Ishikawa (cell line): ENCODE results near the gene SMARCB1.

ENCODE experiments used
- CEBPB ChIP-seq: IDR thresholded peaks from 2 replicates; pipeline ENCODE4 v1.6.1; 2012
- CREB1 ChIP-seq: IDR thresholded peaks from 2 replicates; pipeline ENCODE4 v1.6.1; 2012; ENCODE audit warnings: low read depth
- EGR1 ChIP-seq: IDR thresholded peaks from 2 replicates; pipeline ENCODE4 v1.6.1; 2012
- EP300 ChIP-seq: IDR thresholded peaks from 2 replicates; pipeline ENCODE4 v1.6.1; 2012; ENCODE audit warnings: borderline replicate concordance
- FOXM1 ChIP-seq: IDR thresholded peaks from 2 replicates; pipeline ENCODE4 v1.6.1; 2012; ENCODE audit warnings: low read depth, borderline replicate concordance
- MAX ChIP-seq: IDR thresholded peaks from 2 replicates; pipeline ENCODE4 v1.6.1; 2012
- NFIC ChIP-seq: IDR thresholded peaks from 2 replicates; pipeline ENCODE4 v1.6.1; 2012
- RAD21 ChIP-seq: IDR thresholded peaks from 2 replicates; pipeline ENCODE4 v1.6.1; 2012; ENCODE audit warnings: low read depth
- REST ChIP-seq: IDR thresholded peaks from 2 replicates; pipeline ENCODE4 v1.6.1; 2012; ENCODE audit warnings: low read depth, mild to moderate bottlenecking
- TAF1 ChIP-seq: IDR thresholded peaks from 2 replicates; pipeline ENCODE4 v1.6.1; 2012; ENCODE audit warnings: low read depth, mild to moderate bottlenecking
- TCF12 ChIP-seq: IDR thresholded peaks from 2 replicates; pipeline ENCODE4 v1.6.1; 2012; ENCODE audit warnings: low read depth
- TEAD4 ChIP-seq: IDR thresholded peaks from 2 replicates; pipeline ENCODE4 v1.6.1; 2012
- USF1 ChIP-seq: IDR thresholded peaks from 2 replicates; pipeline ENCODE4 v1.6.1; 2012
- YY1 ChIP-seq: IDR thresholded peaks from 2 replicates; pipeline ENCODE4 v1.6.1; 2012; ENCODE audit warnings: low read depth
- ZBTB7A ChIP-seq: IDR thresholded peaks from 2 replicates; pipeline ENCODE4 v1.6.1; 2012; ENCODE audit warnings: low read depth

Gene SMARCB1

GRCh38 chr22:23781511-23782183 is 5.1 kb upstream of the SMARCB1 start:
- no peak for TF ChIP-seq TEAD4
- no peak for TF ChIP-seq CREB1
- TF ChIP-seq TAF1 = no peak
- TF ChIP-seq MAX = no peak
- no peak for TF ChIP-seq EGR1
- TF ChIP-seq ZBTB7A = no peak
- no peak for TF ChIP-seq CEBPB
- no peak for TF ChIP-seq RAD21

- no peak for TF ChIP-seq ZBTB7A
- TF ChIP-seq RAD21 = no peak
- no peak for TF ChIP-seq MAX
- no peak for TF ChIP-seq REST
- TF ChIP-seq TAF1 = no peak
- TF ChIP-seq FOXM1 = no peak
- TF ChIP-seq EP300 = no peak
- TF ChIP-seq NFIC = no peak
These were observed 4.5 kb upstream of the SMARCB1 start for GRCh38 chr22:23782252-23782651.

GRCh38 chr22:23782703-23783102 is 4.1 kb upstream of the SMARCB1 start:
- TF ChIP-seq USF1 = no peak

- no peak for TF ChIP-seq TCF12
- TF ChIP-seq EP300 = no peak
- no peak for TF ChIP-seq RAD21
- TF ChIP-seq FOXM1 = no peak
- no peak for TF ChIP-seq TEAD4
- TF ChIP-seq MAX = no peak
These were observed 3.3 kb upstream of the SMARCB1 start for GRCh38 chr22:23783265-23784150.

- TF ChIP-seq TEAD4 = no peak
- no peak for TF ChIP-seq EGR1
- no peak for TF ChIP-seq NFIC
- no peak for TF ChIP-seq TCF12
- no peak for TF ChIP-seq CEBPB
- TF ChIP-seq ZBTB7A = no peak
- no peak for TF ChIP-seq CREB1
- TF ChIP-seq TAF1 = no peak
- no peak for TF ChIP-seq USF1
- TF ChIP-seq YY1 = no peak
- TF ChIP-seq RAD21 = no peak
- no peak for TF ChIP-seq EP300
- TF ChIP-seq FOXM1 = no peak
- TF ChIP-seq MAX = no peak
- TF ChIP-seq REST = no peak
These were observed 2.5 kb upstream of the SMARCB1 start for GRCh38 chr22:23784215-23784732.
